ENCODE results near the gene SYNGAP1. TPM values are rescaled to one million over a fixed set of nuclear protein-coding genes. Genes with fewer than 3 reads are reported as not detected.

The SYNGAP1 gene
- total and polyA plus RNA-seq, 9 of the 15 experiments (the other 6 are each of a cell fraction or from before 2014, with no cell fraction given) = 0.01 to 22.8 (median 3.2) TPM

DNA sequence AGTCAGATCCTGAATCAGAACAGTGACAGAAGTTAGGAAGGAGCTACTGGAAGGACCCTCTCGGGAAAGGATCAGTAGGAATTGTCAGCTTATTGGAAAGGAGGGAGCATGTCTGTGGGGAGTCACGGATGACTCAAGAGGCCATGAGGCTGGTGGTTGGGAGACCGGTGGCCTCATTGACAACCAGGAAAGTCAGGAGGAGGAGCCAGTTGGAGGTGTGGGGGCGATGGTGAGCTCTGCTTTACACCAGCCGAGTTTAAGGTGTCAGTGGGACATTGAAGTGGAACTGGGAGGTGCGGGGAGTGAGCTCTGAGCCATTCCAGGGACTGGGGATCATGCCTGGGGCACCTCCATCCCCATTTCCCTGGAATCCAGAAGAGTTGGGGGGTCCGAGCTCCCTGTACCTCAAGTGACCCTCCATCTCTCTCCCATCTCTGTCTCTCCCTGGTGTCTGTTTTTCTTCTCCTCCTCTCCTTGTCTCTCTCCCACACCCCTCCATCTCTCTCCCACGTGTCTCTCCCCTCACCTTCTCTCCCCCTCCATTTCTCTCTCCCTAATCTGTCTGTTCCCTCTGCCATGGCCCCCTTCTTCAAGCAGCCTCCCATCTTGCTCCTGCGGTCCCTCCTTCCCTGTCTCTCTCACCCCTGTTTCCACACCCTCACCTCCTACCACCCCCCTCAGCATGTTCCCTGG, 20.2 kb downstream of the SYNGAP1 start:
- peaks cover 76% of the 10 kb centered on the region for H3K36me3 ChIP-seq (ENCODE audit: control insufficient read depth, insufficient read depth, low read length)
- H3K9me1 ChIP-seq (ENCODE audit: control insufficient read depth, insufficient read depth, low read length) = peaks cover 3% of the 10 kb centered on the region
- POLR2A ChIA-PET = interaction anchor here (0.6 to 3.8 kb wide), 14 partner anchors 9 to 525 kb away, joined by 3 to 30 read pairs (median 4); partner anchors contain the start of genes PFDN6, RPS18, VPS52 and WDR46
- FAIRE-seq (peak; percentile 87), DNase-seq (ENCODE audit: extremely low read depth in 1 of 4, low spot score in 3 of 4) (peak; percentile 66 to 78 (median 74)), ATAC-seq (peak; percentile 73)
- no peaks in the 10 kb centered on the region for H3K9me3 ChIP-seq (replicated peaks; ENCODE audit: control insufficient read depth, insufficient read depth, low read depth, low read length)
- CTCF ChIA-PET (ENCODE audit: low intra/inter-chr PET ratio) = no interaction called here
- peaks cover 19 to 32% of the 10 kb centered on the region in 2 experiments for H3K4me1 ChIP-seq (replicated peaks in 1 of 2; ENCODE audit: control insufficient read depth in 2 of 2, insufficient read depth in 2 of 2, low read length in 2 of 2)
- H3K79me2 ChIP-seq (ENCODE audit: control insufficient read depth, insufficient read depth, low read length) = no peaks in the 10 kb centered on the region
- no peaks in the 10 kb centered on the region for H3K27me3 ChIP-seq (ENCODE audit: control insufficient read depth in 2 of 2, insufficient read depth in 2 of 2, low read length in 2 of 2)
- peak overlapping the region; percentile 70 for H2AFZ ChIP-seq (ENCODE audit: low read depth, low read length)
- H3K27ac ChIP-seq (ENCODE audit: extremely low read depth, low read depth, low read length) = peak overlapping the region; percentile 53; the same call in 2 of the 3 replicates
- H4K20me1 ChIP-seq (replicated peaks; ENCODE audit: control insufficient read depth, insufficient read depth, low read length) = no peaks in the 10 kb centered on the region; the same call in 1 of the 2 replicates
- intact Hi-C loops (cut with micrococcal nuclease) = no loop called here
- H3K9ac ChIP-seq (ENCODE audit: insufficient read depth in 1 of 2, low read depth in 2 of 2, low read length in 2 of 2) = peak overlapping the region; percentile 32 to 72; a peak in 3 of 4 replicates
- peak overlapping the region; percentile 71 for H3K4me2 ChIP-seq (ENCODE audit: insufficient read depth, low read length)
- in situ Hi-C loops (cut with MboI) = no loop called here
- no TSS peak for BruUV-seq (replicated peaks)
- H3K4me3 ChIP-seq = no peak overlapping the region
- WGBS (ENCODE audit: insufficient coverage, low coverage, missing lambda C conversion rate) = 29% methylated on average over 8 of the region's 9 CpGs
- 0 out of 2 replicates have a peak, but pooled peaks have one; percentile 12 for TF ChIP-seq MTA3 (IDR thresholded peaks at IDR 0.05; ENCODE audit: borderline replicate concordance)
- TF ChIP-seq NFE2L1 (tag; IDR thresholded peaks at IDR 0.05; ENCODE audit: borderline replicate concordance, low read depth) = no peak
- TF ChIP-seq ZNF717 (CRISPR knock-in tag; IDR thresholded peaks at IDR 0.05) = no peak
- TF ChIP-seq GABPB1 (CRISPR knock-in tag; IDR thresholded peaks at IDR 0.05) = no peak
- TF ChIP-seq EHMT2 (IDR thresholded peaks at IDR 0.05) = peak; percentile 32; the same call in 1 of the 2 replicates
- no peak for TF ChIP-seq PTTG1 (tag; IDR thresholded peaks at IDR 0.05; ENCODE audit: low read depth)
- TF ChIP-seq FOXK1 (CRISPR knock-in tag; IDR thresholded peaks at IDR 0.05; ENCODE audit: borderline replicate concordance) = no peak
- TF ChIP-seq, protein P1, sequence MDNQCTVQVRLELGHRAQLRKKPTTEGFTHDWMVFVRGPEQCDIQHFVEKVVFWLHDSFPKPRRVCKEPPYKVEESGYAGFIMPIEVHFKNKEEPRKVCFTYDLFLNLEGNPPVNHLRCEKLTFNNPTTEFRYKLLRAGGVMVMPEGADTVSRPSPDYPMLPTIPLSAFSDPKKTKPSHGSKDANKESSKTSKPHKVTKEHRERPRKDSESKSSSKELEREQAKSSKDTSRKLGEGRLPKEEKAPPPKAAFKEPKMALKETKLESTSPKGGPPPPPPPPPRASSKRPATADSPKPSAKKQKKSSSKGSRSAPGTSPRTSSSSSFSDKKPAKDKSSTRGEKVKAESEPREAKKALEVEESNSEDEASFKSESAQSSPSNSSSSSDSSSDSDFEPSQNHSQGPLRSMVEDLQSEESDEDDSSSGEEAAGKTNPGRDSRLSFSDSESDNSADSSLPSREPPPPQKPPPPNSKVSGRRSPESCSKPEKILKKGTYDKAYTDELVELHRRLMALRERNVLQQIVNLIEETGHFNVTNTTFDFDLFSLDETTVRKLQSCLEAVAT (IDR thresholded peaks at IDR 0.05) = peak; percentile 79 to 80; a peak in 1 of 4 replicates
- TF ChIP-seq BRD9 (IDR thresholded peaks at IDR 0.05; ENCODE audit: low read depth, partially characterized antibody) = peak; percentile 44
- TF ChIP-seq ZNF699 (CRISPR knock-in tag; IDR thresholded peaks at IDR 0.05; ENCODE audit: insufficient replicate concordance) = no peak
- no peak for TF ChIP-seq HCFC1 (IDR thresholded peaks at IDR 0.05; ENCODE audit: low read depth, low read length)
- TF ChIP-seq, protein P2, sequence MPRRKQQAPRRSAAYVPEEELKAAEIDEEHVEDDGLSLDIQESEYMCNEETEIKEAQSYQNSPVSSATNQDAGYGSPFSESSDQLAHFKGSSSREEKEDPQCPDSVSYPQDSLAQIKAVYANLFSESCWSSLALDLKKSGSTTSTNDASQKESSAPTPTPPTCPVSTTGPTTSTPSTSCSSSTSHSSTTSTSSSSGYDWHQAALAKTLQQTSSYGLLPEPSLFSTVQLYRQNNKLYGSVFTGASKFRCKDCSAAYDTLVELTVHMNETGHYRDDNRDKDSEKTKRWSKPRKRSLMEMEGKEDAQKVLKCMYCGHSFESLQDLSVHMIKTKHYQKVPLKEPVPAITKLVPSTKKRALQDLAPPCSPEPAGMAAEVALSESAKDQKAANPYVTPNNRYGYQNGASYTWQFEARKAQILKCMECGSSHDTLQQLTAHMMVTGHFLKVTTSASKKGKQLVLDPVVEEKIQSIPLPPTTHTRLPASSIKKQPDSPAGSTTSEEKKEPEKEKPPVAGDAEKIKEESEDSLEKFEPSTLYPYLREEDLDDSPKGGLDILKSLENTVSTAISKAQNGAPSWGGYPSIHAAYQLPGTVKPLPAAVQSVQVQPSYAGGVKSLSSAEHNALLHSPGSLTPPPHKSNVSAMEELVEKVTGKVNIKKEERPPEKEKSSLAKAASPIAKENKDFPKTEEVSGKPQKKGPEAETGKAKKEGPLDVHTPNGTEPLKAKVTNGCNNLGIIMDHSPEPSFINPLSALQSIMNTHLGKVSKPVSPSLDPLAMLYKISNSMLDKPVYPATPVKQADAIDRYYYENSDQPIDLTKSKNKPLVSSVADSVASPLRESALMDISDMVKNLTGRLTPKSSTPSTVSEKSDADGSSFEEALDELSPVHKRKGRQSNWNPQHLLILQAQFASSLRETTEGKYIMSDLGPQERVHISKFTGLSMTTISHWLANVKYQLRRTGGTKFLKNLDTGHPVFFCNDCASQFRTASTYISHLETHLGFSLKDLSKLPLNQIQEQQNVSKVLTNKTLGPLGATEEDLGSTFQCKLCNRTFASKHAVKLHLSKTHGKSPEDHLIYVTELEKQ (CRISPR knock-in tag; IDR thresholded peaks at IDR 0.05) = no peak
- no peak for TF ChIP-seq ZKSCAN1 (IDR thresholded peaks at IDR 0.05; ENCODE audit: low read depth, low read length)
- TF ChIP-seq, protein P3, sequence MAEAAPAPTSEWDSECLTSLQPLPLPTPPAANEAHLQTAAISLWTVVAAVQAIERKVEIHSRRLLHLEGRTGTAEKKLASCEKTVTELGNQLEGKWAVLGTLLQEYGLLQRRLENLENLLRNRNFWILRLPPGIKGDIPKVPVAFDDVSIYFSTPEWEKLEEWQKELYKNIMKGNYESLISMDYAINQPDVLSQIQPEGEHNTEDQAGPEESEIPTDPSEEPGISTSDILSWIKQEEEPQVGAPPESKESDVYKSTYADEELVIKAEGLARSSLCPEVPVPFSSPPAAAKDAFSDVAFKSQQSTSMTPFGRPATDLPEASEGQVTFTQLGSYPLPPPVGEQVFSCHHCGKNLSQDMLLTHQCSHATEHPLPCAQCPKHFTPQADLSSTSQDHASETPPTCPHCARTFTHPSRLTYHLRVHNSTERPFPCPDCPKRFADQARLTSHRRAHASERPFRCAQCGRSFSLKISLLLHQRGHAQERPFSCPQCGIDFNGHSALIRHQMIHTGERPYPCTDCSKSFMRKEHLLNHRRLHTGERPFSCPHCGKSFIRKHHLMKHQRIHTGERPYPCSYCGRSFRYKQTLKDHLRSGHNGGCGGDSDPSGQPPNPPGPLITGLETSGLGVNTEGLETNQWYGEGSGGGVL (CRISPR knock-in tag; IDR thresholded peaks at IDR 0.05) = no peak
